ENCODE data around the gene NCBP3. TPM values are rescaled to one million over a fixed set of nuclear protein-coding genes. Genes with fewer than 3 reads are reported as not detected.

Gene NCBP3
- total RNA-seq, 2 experiments from 2014 or later, result 24.5 to 45.7 TPM

GRCh38 chr17:3886776-3887175 is 40.7 kb upstream of the NCBP3 start:
- Histone ChIP-seq H3K4me1 (ENCODE audit: insufficient read depth, low read length, poor library complexity, severe bottlenecking) (peaks cover 26% of the 10 kb centered on the region), H3K4me2 (ENCODE audit: low read length) (no peak overlapping the region), H3K27ac (ENCODE audit: low read depth, low read length, poor library complexity, severe bottlenecking) (no peak overlapping the region), H3K79me2 (ENCODE audit: insufficient read depth, low read depth, low read length) (no peaks in the 10 kb centered on the region), H3K9me3 (ENCODE audit: low read length) (no peaks in the 10 kb centered on the region), H3K9me2 (ENCODE audit: insufficient read depth, low read length) (no peaks in the 10 kb centered on the region), H4K20me1 (ENCODE audit: insufficient read depth, low read length) (no peaks in the 10 kb centered on the region), H3K4me3 (ENCODE audit: low read depth, low read length, poor library complexity, severe bottlenecking) (no peak overlapping the region), H3K36me3 (ENCODE audit: insufficient read depth, low read length) (no peaks in the 10 kb centered on the region), H2AFZ (ENCODE audit: low read length) (no peak overlapping the region)
- intact Hi-C loops (cut with micrococcal nuclease; ENCODE audit: unreplicated experiment), result no loop called here
- ChIA-PET CTCF (ENCODE audit: unreplicated experiment) (no interaction called here), POLR2A (no interaction called here)
- DNase-seq (ENCODE audit: low spot score), result no peak
- BruUV-seq (replicated peaks), result no TSS peak
- TF ChIP-seq CTCF (conservative IDR thresholded peaks at IDR 0.05; ENCODE audit: low read length), result no peak
- TF ChIP-seq EZH2phosphoT487 (IDR thresholded peaks at IDR 0.05; ENCODE audit: borderline replicate concordance, low read depth, low read length), result no peak

- no peak for TF ChIP-seq CTCF (conservative IDR thresholded peaks at IDR 0.05; ENCODE audit: low read length)
- TF ChIP-seq EZH2phosphoT487 (IDR thresholded peaks at IDR 0.05; ENCODE audit: borderline replicate concordance, low read depth, low read length), result no peak
- intact Hi-C loops (cut with micrococcal nuclease; ENCODE audit: unreplicated experiment), result no loop called here
- DNase-seq (ENCODE audit: low spot score), result no peak
- no peak overlapping the region for H3K27ac ChIP-seq (ENCODE audit: low read depth, low read length, poor library complexity, severe bottlenecking)
- H2AFZ ChIP-seq (ENCODE audit: low read length), result no peak overlapping the region
- no peaks in the 10 kb centered on the region for H3K36me3 ChIP-seq (ENCODE audit: insufficient read depth, low read length)
- H3K4me3 ChIP-seq (ENCODE audit: low read depth, low read length, poor library complexity, severe bottlenecking), result no peak overlapping the region
- no TSS peak for BruUV-seq (replicated peaks)
- H3K9me2 ChIP-seq (ENCODE audit: insufficient read depth, low read length), result no peaks in the 10 kb centered on the region
- POLR2A ChIA-PET, result no interaction called here
- H4K20me1 ChIP-seq (ENCODE audit: insufficient read depth, low read length), result no peaks in the 10 kb centered on the region
- H3K79me2 ChIP-seq (ENCODE audit: insufficient read depth, low read depth, low read length), result no peaks in the 10 kb centered on the region
- CTCF ChIA-PET (ENCODE audit: unreplicated experiment), result no interaction called here
- H3K4me1 ChIP-seq (ENCODE audit: insufficient read depth, low read length, poor library complexity, severe bottlenecking), result peaks cover 17% of the 10 kb centered on the region
- H3K9me3 ChIP-seq (ENCODE audit: low read length), result no peaks in the 10 kb centered on the region
- H3K4me2 ChIP-seq (ENCODE audit: low read length), result no peak overlapping the region
Measured at GRCh38 chr17:3885970-3886369, 39.9 kb upstream of the NCBP3 start.

- H3K4me1 ChIP-seq (ENCODE audit: insufficient read depth, low read length, poor library complexity, severe bottlenecking), result peaks cover 13% of the 10 kb centered on the region
- no peak for TF ChIP-seq CTCF (conservative IDR thresholded peaks at IDR 0.05; ENCODE audit: low read length)
- no peak for TF ChIP-seq EZH2phosphoT487 (IDR thresholded peaks at IDR 0.05; ENCODE audit: borderline replicate concordance, low read depth, low read length)
- no peak overlapping the region for H2AFZ ChIP-seq (ENCODE audit: low read length)
- H3K79me2 ChIP-seq (ENCODE audit: insufficient read depth, low read depth, low read length), result no peaks in the 10 kb centered on the region
- H4K20me1 ChIP-seq (ENCODE audit: insufficient read depth, low read length), result no peaks in the 10 kb centered on the region
- H3K9me3 ChIP-seq (ENCODE audit: low read length), result no peaks in the 10 kb centered on the region
- no peaks in the 10 kb centered on the region for H3K36me3 ChIP-seq (ENCODE audit: insufficient read depth, low read length)
- intact Hi-C loops (cut with micrococcal nuclease; ENCODE audit: unreplicated experiment), result no loop called here
- CTCF ChIA-PET (ENCODE audit: unreplicated experiment), result interaction anchor here (0.8 kb wide), 1 partner anchor 30 kb away, joined by 3 read pairs; no protein-coding TSS in a partner anchor
- H3K4me3 ChIP-seq (ENCODE audit: low read depth, low read length, poor library complexity, severe bottlenecking), result no peak overlapping the region
- H3K4me2 ChIP-seq (ENCODE audit: low read length), result no peak overlapping the region
- H3K27ac ChIP-seq (ENCODE audit: low read depth, low read length, poor library complexity, severe bottlenecking), result no peak overlapping the region
- no peak for DNase-seq (ENCODE audit: low spot score)
- POLR2A ChIA-PET, result no interaction called here
- BruUV-seq (replicated peaks), result no TSS peak
- no peaks in the 10 kb centered on the region for H3K9me2 ChIP-seq (ENCODE audit: insufficient read depth, low read length)
Measured at GRCh38 chr17:3885271-3885670, 39.2 kb upstream of the NCBP3 start.
